NCI-H2081 (cell line): ENCODE results near the gene AKAP6.
A peak's percentile ranks its signal among the peaks of the same experiment; 100 is the strongest.
"Not testable (repeated sequence)": the region's sequence is repeated elsewhere in the genome, so short reads cannot be mapped to it uniquely, and the experiment has no call there.

Experiments
- DNase-seq, 2 experiments: peaks; one replicate each; lab custom pipeline; 2025; lab: John Stamatoyannopoulos, UW

The AKAP6 gene

GRCh38 chr14:32762886-32763285, 433.8 kb downstream of the AKAP6 start:
- DNase-seq = no peak

GRCh38 chr14:32763673-32764072, 434.6 kb downstream of the AKAP6 start:
- no peak for DNase-seq

- DNase-seq = no peak
Measured at GRCh38 chr14:32764131-32764530, 435.0 kb downstream of the AKAP6 start.

GRCh38 chr14:32770422-32770821, 441.3 kb downstream of the AKAP6 start:
- no peak for DNase-seq

GRCh38 chr14:32774214-32774613, 445.1 kb downstream of the AKAP6 start:
- DNase-seq = no peak

- no peak for DNase-seq
Measured at GRCh38 chr14:32779840-32780239, 450.7 kb downstream of the AKAP6 start.

GRCh38 chr14:32784405-32784804, 455.3 kb downstream of the AKAP6 start:
- DNase-seq = no peak

GRCh38 chr14:32785585-32785984, 456.5 kb downstream of the AKAP6 start:
- DNase-seq = no peak

- DNase-seq = peak in 1 of 2 experiments; percentile 5
Measured at GRCh38 chr14:32786886-32787285, 457.8 kb downstream of the AKAP6 start.

GRCh38 chr14:32793033-32793432, 463.9 kb downstream of the AKAP6 start:
- DNase-seq = not testable (repeated sequence)

GRCh38 chr14:32800320-32800719, 471.2 kb downstream of the AKAP6 start:
- no peak for DNase-seq

GRCh38 chr14:32802295-32802694, 473.2 kb downstream of the AKAP6 start:
- DNase-seq = no peak

- DNase-seq = no peak
Measured at GRCh38 chr14:32805979-32806378, 476.9 kb downstream of the AKAP6 start.

GRCh38 chr14:32808644-32809043, 479.5 kb downstream of the AKAP6 start:
- DNase-seq = peak; percentile 64 to 89

- DNase-seq = peak in 1 of 2 experiments; percentile 62
Measured at GRCh38 chr14:32809255-32809654, 480.2 kb downstream of the AKAP6 start.

GRCh38 chr14:32813401-32813800, 484.3 kb downstream of the AKAP6 start:
- no peak for DNase-seq

GRCh38 chr14:32814721-32815120, 485.6 kb downstream of the AKAP6 start:
- DNase-seq = no peak

- no peak for DNase-seq
Measured at GRCh38 chr14:32816588-32816987, 487.5 kb downstream of the AKAP6 start.

- DNase-seq = no peak
Measured at GRCh38 chr14:32817780-32818179, 488.7 kb downstream of the AKAP6 start.

GRCh38 chr14:32818581-32818980, 489.5 kb downstream of the AKAP6 start:
- DNase-seq = no peak

GRCh38 chr14:32820181-32820580, 491.1 kb downstream of the AKAP6 start:
- DNase-seq = no peak

GRCh38 chr14:32820682-32821081, 491.6 kb downstream of the AKAP6 start:
- no peak for DNase-seq

- no peak for DNase-seq
Measured at GRCh38 chr14:32821964-32822653, 493.0 kb downstream of the AKAP6 start.

- no peak for DNase-seq
Measured at GRCh38 chr14:32823706-32824105, 494.6 kb downstream of the AKAP6 start.
